ENCODE results near the gene TBC1D8.

- TF ChIP-seq CTCF (IDR thresholded peaks at IDR 0.05) (no peak), POLR2A (IDR thresholded peaks at IDR 0.05) (no peak)
These were observed 180.0 kb downstream of the TBC1D8 start for GRCh38 chr2:100971221-100971620.

All from testis (tissue), 2 donors.